Measurements from ENCODE around the gene DYNLT2B.
"Not testable (repeated sequence)": the region's sequence is repeated elsewhere in the genome, so short reads cannot be mapped to it uniquely, and the experiment has no call there.

The DYNLT2B gene

DNA sequence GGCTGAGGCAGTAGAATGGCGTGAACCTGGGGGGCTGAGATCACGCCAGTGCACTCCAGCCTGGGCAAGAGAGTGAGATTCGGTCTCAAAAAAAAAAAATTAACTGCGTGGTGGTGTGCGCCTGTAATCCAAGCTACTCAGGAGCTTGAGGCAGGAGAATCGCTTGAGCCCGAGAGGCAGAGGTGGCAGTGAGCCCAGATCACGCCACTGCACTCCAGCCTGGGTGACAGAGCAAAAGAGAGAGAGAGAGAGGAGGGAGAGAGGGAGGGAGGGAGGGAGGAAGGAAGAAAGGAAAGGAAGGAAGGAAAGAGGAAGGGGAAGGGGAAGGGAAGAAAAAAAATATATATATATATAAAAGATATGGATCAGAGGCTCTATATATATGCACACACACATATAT, 14.1 kb upstream of the DYNLT2B start:
- Histone ChIP-seq H3K9me3 (ENCODE audit: control insufficient read depth, low read length) (no peaks in the 10 kb centered on the region), H3K4me1 (ENCODE audit: control insufficient read depth, insufficient read depth, low read length) (no peaks in the 10 kb centered on the region), H3K36me3 (ENCODE audit: control insufficient read depth, insufficient read depth, low read length) (no peaks in the 10 kb centered on the region), H3K27me3 (ENCODE audit: control insufficient read depth, insufficient read depth, low read length, poor library complexity, severe bottlenecking) (no peaks in the 10 kb centered on the region), H3K27ac (ENCODE audit: insufficient read depth, low read depth, low read length, poor library complexity, severe bottlenecking) (no peak overlapping the region), H3K4me3 (ENCODE audit: insufficient read depth, low read depth, low read length) (no peak overlapping the region)
- WGBS, 2 experiments = 91 to 95% methylated on average over 8 of the region's 8 CpGs

DNA sequence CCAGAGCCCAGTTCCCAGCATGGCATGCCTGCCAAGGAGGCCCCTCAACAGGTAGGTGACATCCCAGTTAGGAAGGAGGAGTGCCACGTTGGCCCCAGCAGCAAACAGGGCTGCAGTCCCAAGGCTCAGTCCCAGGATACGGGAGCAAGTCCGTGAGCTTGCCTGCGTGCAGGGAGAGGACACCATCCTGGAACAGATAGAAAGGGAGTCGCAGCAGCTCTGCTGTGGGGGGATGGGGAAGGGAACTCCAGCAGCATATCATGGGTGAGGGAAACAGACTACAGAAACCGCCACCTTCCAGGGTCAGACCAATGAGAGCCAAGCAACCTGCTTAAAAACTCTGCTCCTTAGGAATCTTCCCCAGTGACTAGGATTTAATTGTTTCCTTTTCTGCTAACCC, 9.4 kb upstream of the DYNLT2B start:
- Histone ChIP-seq H3K9me3 (ENCODE audit: control insufficient read depth, low read length) (no peaks in the 10 kb centered on the region), H3K36me3 (ENCODE audit: control insufficient read depth, insufficient read depth, low read length) (no peaks in the 10 kb centered on the region), H3K4me3 (ENCODE audit: insufficient read depth, low read depth, low read length) (no peak overlapping the region), H3K4me1 (ENCODE audit: control insufficient read depth, insufficient read depth, low read length) (no peaks in the 10 kb centered on the region), H3K27ac (ENCODE audit: insufficient read depth, low read depth, low read length, poor library complexity, severe bottlenecking) (no peak overlapping the region), H3K27me3 (ENCODE audit: control insufficient read depth, insufficient read depth, low read length, poor library complexity, severe bottlenecking) (no peaks in the 10 kb centered on the region)
- WGBS, 2 experiments = 61 to 65% methylated on average over 6 of the region's 6 CpGs

DNA sequence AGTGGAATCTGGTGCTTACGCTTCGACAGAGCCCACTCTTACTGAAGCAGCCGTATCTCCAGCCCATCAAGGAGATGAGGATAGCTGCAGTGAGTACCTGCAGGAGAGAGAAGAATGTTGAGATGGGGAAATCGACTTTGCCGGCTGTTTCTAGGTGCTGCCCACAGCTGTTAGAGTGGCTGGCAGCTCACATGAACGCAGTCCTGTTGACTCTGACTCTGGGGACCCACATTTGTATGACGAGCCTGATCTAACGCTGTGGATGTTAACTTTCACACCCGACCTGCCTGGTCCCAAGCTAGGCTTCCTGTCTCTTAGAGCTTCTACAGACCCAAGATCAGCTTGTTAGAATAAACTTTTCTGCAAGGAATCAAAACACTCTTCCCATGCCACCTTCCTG, 8.9 kb upstream of the DYNLT2B start:
- Histone ChIP-seq H3K36me3 (ENCODE audit: control insufficient read depth, insufficient read depth, low read length) (no peaks in the 10 kb centered on the region), H3K9me3 (ENCODE audit: control insufficient read depth, low read length) (no peaks in the 10 kb centered on the region), H3K27ac (ENCODE audit: insufficient read depth, low read depth, low read length, poor library complexity, severe bottlenecking) (no peak overlapping the region), H3K4me1 (ENCODE audit: control insufficient read depth, insufficient read depth, low read length) (no peaks in the 10 kb centered on the region), H3K4me3 (ENCODE audit: insufficient read depth, low read depth, low read length) (no peak overlapping the region), H3K27me3 (ENCODE audit: control insufficient read depth, insufficient read depth, low read length, poor library complexity, severe bottlenecking) (no peaks in the 10 kb centered on the region)
- 78 to 80% methylated on average over 9 of the region's 9 CpGs for WGBS, 2 experiments

DNA sequence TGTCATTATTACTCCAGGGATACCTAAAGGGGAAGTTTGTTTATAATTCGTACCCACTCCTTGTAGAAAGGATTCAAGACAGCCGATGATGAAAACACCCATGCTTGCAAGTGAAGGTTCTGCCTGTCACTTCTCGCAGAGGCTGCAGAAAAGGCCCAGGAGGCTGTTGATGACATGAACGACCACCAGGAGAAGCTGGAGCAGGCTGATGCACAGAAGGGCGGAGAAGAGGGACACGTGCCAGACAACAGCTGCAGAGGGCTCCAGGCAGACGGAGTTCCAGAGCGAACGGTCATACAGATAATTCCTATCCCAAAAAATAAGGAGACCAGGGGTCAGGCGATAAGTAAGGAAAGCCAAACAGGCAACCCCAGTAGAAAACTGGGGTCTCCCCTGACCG, 5.7 kb upstream of the DYNLT2B start:
- WGBS, 2 experiments = 81% methylated on average over 11 of the region's 11 CpGs
- Histone ChIP-seq H3K27me3 (ENCODE audit: control insufficient read depth, insufficient read depth, low read length, poor library complexity, severe bottlenecking) (no peaks in the 10 kb centered on the region), H3K36me3 (ENCODE audit: control insufficient read depth, insufficient read depth, low read length) (no peaks in the 10 kb centered on the region), H3K9me3 (ENCODE audit: control insufficient read depth, low read length) (no peaks in the 10 kb centered on the region), H3K4me1 (ENCODE audit: control insufficient read depth, insufficient read depth, low read length) (no peaks in the 10 kb centered on the region), H3K4me3 (ENCODE audit: insufficient read depth, low read depth, low read length) (no peak overlapping the region), H3K27ac (ENCODE audit: insufficient read depth, low read depth, low read length, poor library complexity, severe bottlenecking) (no peak overlapping the region)

DNA sequence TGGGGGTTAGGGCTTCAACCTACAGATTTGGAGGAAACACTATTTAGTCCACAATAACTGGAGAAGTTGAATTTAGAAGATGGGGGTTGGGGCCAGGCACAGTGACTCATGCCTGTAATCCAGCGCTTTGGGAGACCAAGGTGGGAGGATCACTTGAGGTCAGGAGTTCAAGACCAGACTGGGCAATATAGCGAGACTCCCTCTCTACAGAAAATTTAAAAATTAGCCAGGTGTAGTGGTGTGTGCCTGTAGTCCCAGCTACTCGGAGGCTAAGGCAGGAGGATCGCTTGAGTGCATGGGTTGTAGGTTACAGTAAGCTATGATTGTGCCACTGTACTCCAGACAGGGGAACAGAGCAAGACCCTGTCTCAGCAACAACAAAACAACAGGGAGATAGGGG, 5.0 kb upstream of the DYNLT2B start:
- H3K27ac ChIP-seq (ENCODE audit: insufficient read depth, low read depth, low read length, poor library complexity, severe bottlenecking) = no peak overlapping the region
- WGBS, 2 experiments = 92 to 93% methylated on average over 4 of the region's 4 CpGs
- no peaks in the 10 kb centered on the region for H3K36me3 ChIP-seq (ENCODE audit: control insufficient read depth, insufficient read depth, low read length)
- no peak overlapping the region for H3K4me3 ChIP-seq (ENCODE audit: insufficient read depth, low read depth, low read length)
- H3K27me3 ChIP-seq (ENCODE audit: control insufficient read depth, insufficient read depth, low read length, poor library complexity, severe bottlenecking) = no peaks in the 10 kb centered on the region
- no peaks in the 10 kb centered on the region for H3K9me3 ChIP-seq (ENCODE audit: control insufficient read depth, low read length)
- no peaks in the 10 kb centered on the region for H3K4me1 ChIP-seq (ENCODE audit: control insufficient read depth, insufficient read depth, low read length)

DNA sequence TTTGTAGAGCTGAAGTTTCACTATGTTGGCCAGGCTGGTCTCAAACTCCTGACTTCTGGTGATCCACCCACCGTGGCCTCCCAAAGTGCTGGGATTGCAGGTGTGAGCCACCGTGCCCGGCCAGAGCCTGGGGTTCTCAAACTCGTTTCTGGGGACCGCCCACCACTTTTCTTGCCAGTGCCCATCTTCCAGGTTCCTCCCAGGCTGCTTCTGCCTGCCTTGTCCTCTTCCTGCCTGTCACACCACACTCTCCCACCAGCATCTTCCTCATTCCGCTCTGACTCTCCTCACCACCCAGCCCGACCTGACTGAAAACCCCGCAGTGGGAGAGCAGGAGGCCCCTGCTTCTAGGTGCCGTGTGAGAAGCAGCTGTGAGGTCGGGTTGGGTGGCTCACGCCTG, 3.1 kb upstream of the DYNLT2B start:
- Histone ChIP-seq H3K9me3 (ENCODE audit: control insufficient read depth, low read length) (no peaks in the 10 kb centered on the region), H3K36me3 (ENCODE audit: control insufficient read depth, insufficient read depth, low read length) (no peaks in the 10 kb centered on the region), H3K27me3 (ENCODE audit: control insufficient read depth, insufficient read depth, low read length, poor library complexity, severe bottlenecking) (no peaks in the 10 kb centered on the region), H3K4me3 (ENCODE audit: insufficient read depth, low read depth, low read length) (no peak overlapping the region), H3K27ac (ENCODE audit: insufficient read depth, low read depth, low read length, poor library complexity, severe bottlenecking) (no peak overlapping the region), H3K4me1 (ENCODE audit: control insufficient read depth, insufficient read depth, low read length) (no peaks in the 10 kb centered on the region)
- 91 to 92% methylated on average over 11 of the region's 11 CpGs for WGBS, 2 experiments

DNA sequence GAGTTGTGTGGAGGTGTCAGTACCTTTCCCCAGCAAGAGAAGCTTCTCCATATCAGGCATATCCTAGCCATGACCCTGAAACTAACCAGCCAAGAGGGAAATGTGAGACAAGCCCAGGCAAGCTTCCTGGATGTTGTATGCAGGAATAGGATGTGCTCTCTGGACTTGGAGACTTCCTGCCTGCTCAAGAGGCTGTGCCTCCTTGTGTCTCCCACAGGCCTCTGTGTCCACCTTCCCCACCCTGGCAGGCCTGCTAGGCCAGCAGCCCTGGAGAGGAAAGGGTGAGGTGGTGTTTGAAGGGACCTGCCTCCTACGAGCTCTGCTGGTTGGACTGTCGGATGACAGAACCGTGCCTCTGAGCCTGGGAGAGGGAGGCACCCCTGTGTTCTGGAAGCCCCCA, 2.1 kb upstream of the DYNLT2B start:
- H3K4me3 ChIP-seq (ENCODE audit: insufficient read depth, low read depth, low read length) = no peak overlapping the region
- no peaks in the 10 kb centered on the region for H3K9me3 ChIP-seq (ENCODE audit: control insufficient read depth, low read length)
- WGBS, 2 experiments = 83 to 87% methylated on average over 3 of the region's 3 CpGs
- H3K27me3 ChIP-seq (ENCODE audit: control insufficient read depth, insufficient read depth, low read length, poor library complexity, severe bottlenecking) = no peaks in the 10 kb centered on the region
- H3K27ac ChIP-seq (ENCODE audit: insufficient read depth, low read depth, low read length, poor library complexity, severe bottlenecking) = no peak overlapping the region
- no peaks in the 10 kb centered on the region for H3K4me1 ChIP-seq (ENCODE audit: control insufficient read depth, insufficient read depth, low read length)
- H3K36me3 ChIP-seq (ENCODE audit: control insufficient read depth, insufficient read depth, low read length) = no peaks in the 10 kb centered on the region

DNA sequence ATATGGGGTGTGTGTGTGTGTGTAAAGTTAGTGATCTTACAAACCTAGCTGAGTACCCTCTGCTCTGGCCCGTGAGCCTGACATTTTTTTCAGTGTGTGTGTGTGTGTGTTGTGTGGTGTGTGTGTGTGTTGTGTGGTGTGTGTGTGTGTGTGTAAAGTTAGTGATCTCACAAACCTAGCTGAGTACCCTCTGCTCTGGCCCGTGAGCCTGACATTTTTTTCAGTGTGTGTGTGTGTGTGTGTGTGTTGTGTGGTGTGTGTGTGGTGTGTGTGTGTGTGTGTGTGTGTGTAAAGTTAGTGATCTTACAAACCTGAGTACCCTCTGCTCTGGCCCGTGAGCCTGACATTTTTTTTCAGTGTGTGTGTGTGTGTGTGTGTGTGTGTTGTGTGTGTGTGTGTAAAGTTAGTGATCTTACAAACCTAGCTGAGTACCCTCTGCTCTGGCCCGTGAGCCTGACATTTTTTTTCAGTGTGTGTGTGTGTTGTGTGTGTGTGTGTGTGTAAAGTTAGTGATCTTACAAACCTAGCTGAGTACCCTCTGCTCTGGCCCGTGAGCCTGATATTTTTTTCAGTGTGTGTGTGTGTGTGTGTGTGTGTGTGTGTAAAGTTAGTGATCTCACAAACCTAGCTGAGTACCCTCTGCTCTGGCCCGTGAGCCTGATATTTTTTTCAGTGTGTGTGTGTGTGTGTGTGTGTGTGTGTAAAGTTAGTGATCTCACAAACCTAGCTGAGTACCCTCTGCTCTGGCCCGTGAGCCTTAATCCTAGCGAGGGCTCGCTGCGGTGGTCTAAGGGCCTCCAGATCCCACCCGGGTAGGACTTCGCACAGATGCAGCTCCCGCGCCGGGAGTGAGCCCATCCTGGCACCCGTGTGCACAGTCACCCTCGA, 997 bp downstream of the DYNLT2B start:
- not testable (repeated sequence) for H3K9me3 ChIP-seq (ENCODE audit: control insufficient read depth, low read length); H3K27me3 ChIP-seq (ENCODE audit: control insufficient read depth, insufficient read depth, low read length, poor library complexity, severe bottlenecking); H3K4me1 ChIP-seq (ENCODE audit: control insufficient read depth, insufficient read depth, low read length)
- peak overlapping the region; percentile 94 for H3K27ac ChIP-seq (ENCODE audit: insufficient read depth, low read depth, low read length, poor library complexity, severe bottlenecking)
- peaks cover 10% of the 10 kb centered on the region for H3K36me3 ChIP-seq (ENCODE audit: control insufficient read depth, insufficient read depth, low read length)
- WGBS, 2 experiments = 21 to 23% methylated on average over 14 of the region's 17 CpGs
- H3K4me3 ChIP-seq (ENCODE audit: insufficient read depth, low read depth, low read length) = peak overlapping the region; percentile 92

DNA sequence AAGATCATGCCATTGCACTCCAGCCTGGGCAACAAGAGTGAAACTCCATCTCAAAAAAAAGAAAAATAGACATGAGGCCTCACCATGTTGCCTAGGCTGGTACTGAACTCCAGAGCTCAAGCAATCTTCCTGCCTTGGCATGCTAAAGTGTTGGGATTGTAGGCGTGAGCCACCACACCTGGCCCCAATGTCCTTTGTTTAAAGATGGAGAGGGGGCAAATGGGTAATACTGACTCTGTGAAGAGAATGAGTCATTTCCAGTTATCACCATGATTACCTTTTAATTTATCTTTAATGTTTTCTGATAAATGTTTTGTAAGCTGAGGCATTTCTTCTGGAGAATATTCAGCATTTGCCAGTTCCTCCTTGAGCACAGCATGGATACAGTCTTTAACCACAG, 2.2 kb downstream of the DYNLT2B start:
- WGBS, 2 experiments = 97 to 100% methylated on average over 1 of the region's 1 CpG
- Histone ChIP-seq H3K36me3 (ENCODE audit: control insufficient read depth, insufficient read depth, low read length) (peaks cover 10% of the 10 kb centered on the region), H3K4me1 (ENCODE audit: control insufficient read depth, insufficient read depth, low read length) (no peaks in the 10 kb centered on the region), H3K4me3 (ENCODE audit: insufficient read depth, low read depth, low read length) (no peak overlapping the region), H3K27me3 (ENCODE audit: control insufficient read depth, insufficient read depth, low read length, poor library complexity, severe bottlenecking) (no peaks in the 10 kb centered on the region), H3K27ac (ENCODE audit: insufficient read depth, low read depth, low read length, poor library complexity, severe bottlenecking) (no peak overlapping the region), H3K9me3 (ENCODE audit: control insufficient read depth, low read length) (no peaks in the 10 kb centered on the region)

DNA sequence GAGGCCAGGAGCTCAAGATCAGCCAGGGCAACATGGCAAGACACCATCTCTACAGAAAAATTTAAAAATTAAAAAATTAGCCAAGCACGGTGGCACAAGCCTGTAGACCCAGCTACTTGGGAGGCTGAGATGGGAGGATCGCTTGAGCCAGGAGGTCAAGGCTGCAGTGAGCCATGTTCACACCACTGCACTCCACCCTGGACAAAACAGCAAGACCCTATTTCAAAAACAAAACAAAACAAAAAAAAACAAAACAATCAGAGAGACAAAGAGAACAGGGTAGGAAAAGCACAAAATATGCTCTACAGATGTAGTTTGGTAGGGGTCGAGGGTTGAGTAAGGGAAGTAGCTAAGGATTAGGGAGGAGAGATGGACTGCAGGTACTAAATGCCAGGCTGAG, 3.4 kb downstream of the DYNLT2B start:
- H3K27ac ChIP-seq (ENCODE audit: insufficient read depth, low read depth, low read length, poor library complexity, severe bottlenecking) = no peak overlapping the region
- H3K4me3 ChIP-seq (ENCODE audit: insufficient read depth, low read depth, low read length) = no peak overlapping the region
- H3K36me3 ChIP-seq (ENCODE audit: control insufficient read depth, insufficient read depth, low read length) = peaks cover 10% of the 10 kb centered on the region
- H3K9me3 ChIP-seq (ENCODE audit: control insufficient read depth, low read length) = no peaks in the 10 kb centered on the region
- 96 to 97% methylated on average over 3 of the region's 3 CpGs for WGBS, 2 experiments
- H3K27me3 ChIP-seq (ENCODE audit: control insufficient read depth, insufficient read depth, low read length, poor library complexity, severe bottlenecking) = no peaks in the 10 kb centered on the region
- H3K4me1 ChIP-seq (ENCODE audit: control insufficient read depth, insufficient read depth, low read length) = no peaks in the 10 kb centered on the region
